HPDE6-E6E7 (cell line): ENCODE data around the gene EFCAB8.
"Not testable (repeated sequence)": the region's sequence is repeated elsewhere in the genome, so short reads cannot be mapped to it uniquely, and the experiment has no call there.

ENCODE experiments used
- DNase-seq: peaks from one replicate; pipeline ENCODE4 v3.0.0; 2011; ENCODE audit warnings: missing footprints; ENCODE audit errors: extremely low spot score

The EFCAB8 gene

GRCh38 chr20:32842688-32843524 lies 15.8 kb upstream of the EFCAB8 start:
- DNase-seq, result no peak

GRCh38 chr20:32845786-32846185 lies 12.9 kb upstream of the EFCAB8 start:
- DNase-seq, result no peak

GRCh38 chr20:32846852-32847251 lies 11.9 kb upstream of the EFCAB8 start:
- no peak for DNase-seq

- no peak for DNase-seq
Measured at GRCh38 chr20:32847964-32848363, 10.8 kb upstream of the EFCAB8 start.

GRCh38 chr20:32848846-32849245 lies 9.9 kb upstream of the EFCAB8 start:
- DNase-seq, result no peak

- DNase-seq, result no peak
Measured at GRCh38 chr20:32849577-32849976, 9.1 kb upstream of the EFCAB8 start.

- DNase-seq, result no peak
Measured at GRCh38 chr20:32855387-32855786, 3.3 kb upstream of the EFCAB8 start.

- no peak for DNase-seq
Measured at GRCh38 chr20:32858189-32858588, 534 bp upstream of the EFCAB8 start.

- no peak for DNase-seq
Measured at GRCh38 chr20:32861446-32861845, 2.7 kb downstream of the EFCAB8 start.

GRCh38 chr20:32869562-32869961 lies 10.8 kb downstream of the EFCAB8 start:
- no peak for DNase-seq

GRCh38 chr20:32870526-32870925 lies 11.8 kb downstream of the EFCAB8 start:
- not testable (repeated sequence) for DNase-seq

GRCh38 chr20:32870985-32871384 lies 12.3 kb downstream of the EFCAB8 start:
- no peak for DNase-seq

- no peak for DNase-seq
Measured at GRCh38 chr20:32871627-32872160, 13.0 kb downstream of the EFCAB8 start.

- DNase-seq, result no peak
Measured at GRCh38 chr20:32872266-32872665, 13.5 kb downstream of the EFCAB8 start.

GRCh38 chr20:32875673-32876072 lies 16.9 kb downstream of the EFCAB8 start:
- DNase-seq, result no peak

- no peak for DNase-seq
Measured at GRCh38 chr20:32877507-32877906, 18.8 kb downstream of the EFCAB8 start.

GRCh38 chr20:32878820-32879219 lies 20.1 kb downstream of the EFCAB8 start:
- DNase-seq, result no peak

GRCh38 chr20:32879538-32879937 lies 20.8 kb downstream of the EFCAB8 start:
- no peak for DNase-seq

- DNase-seq, result no peak
Measured at GRCh38 chr20:32880635-32881034, 21.9 kb downstream of the EFCAB8 start.

GRCh38 chr20:32883081-32883480 lies 24.4 kb downstream of the EFCAB8 start:
- no peak for DNase-seq

GRCh38 chr20:32885185-32885584 lies 26.5 kb downstream of the EFCAB8 start:
- DNase-seq, result no peak

- no peak for DNase-seq
Measured at GRCh38 chr20:32885952-32886351, 27.2 kb downstream of the EFCAB8 start.

- no peak for DNase-seq
Measured at GRCh38 chr20:32886652-32887051, 27.9 kb downstream of the EFCAB8 start.

GRCh38 chr20:32887492-32887891 lies 28.8 kb downstream of the EFCAB8 start:
- no peak for DNase-seq
